H1 (cell line): ENCODE results near the gene MRI1. TPM values are rescaled to one million over a fixed set of nuclear protein-coding genes. Genes with fewer than 3 reads are reported as not detected.

ENCODE experiments used
- CTCF ChIA-PET: fragments of 300-600 bp; sonication (Branson Sonifier 250); formaldehyde crosslinking; loops from one replicate; lab custom pipeline; 2021; ENCODE audit not compliant: partially characterized antibody; lab: Charles Lee
- POLR2A ChIA-PET: fragments of 300-600 bp; sonication (Branson Sonifier 250); formaldehyde crosslinking; loops from one replicate; lab custom pipeline; 2021; ENCODE audit warnings: inconsistent platforms; ENCODE audit not compliant: partially characterized antibody; lab: Charles Lee
- DNase-seq, 2 experiments: peaks; one replicate each; pipeline versions ENCODE4 v3.0.0 to v3.0.0-alpha.2; 2010 to 2022; ENCODE audit warnings: low spot score in 2 of 2, low read depth in 1 of 2, mixed read lengths in 1 of 2
- FAIRE-seq: peaks from 2 replicates; lab custom pipeline; 2011; peaks lifted over from hg19 to GRCh38; lab: Jason Lieb, UNC
- H2AFZ ChIP-seq: 2 replicates; pipeline ENCODE4 v1.8.1; 2012; ENCODE audit warnings: low read length, inconsistent platforms
- H2AK5ac ChIP-seq: 2 replicates; pipeline ENCODE4 v1.6.1; 2013; ENCODE audit warnings: low read depth, low read length
- H2BK120ac ChIP-seq: replicated peaks from 2 replicates; pipeline ENCODE3; 2013; ENCODE audit warnings: low read depth, low read length, inconsistent platforms
- H2BK12ac ChIP-seq: 2 replicates; pipeline ENCODE4 v1.6.1; 2013; ENCODE audit warnings: low read depth, low read length
- H2BK15ac ChIP-seq: 2 replicates; pipeline ENCODE4 v1.6.1; 2013; ENCODE audit warnings: low read length
- H2BK20ac ChIP-seq: 2 replicates; pipeline ENCODE4 v1.6.1; 2013; ENCODE audit warnings: low read length
- H2BK5ac ChIP-seq: 2 replicates; pipeline ENCODE4 v1.6.1; 2013; ENCODE audit warnings: low read depth, low read length
- H3K14ac ChIP-seq: 2 replicates; pipeline ENCODE4 v1.6.1; 2013; ENCODE audit warnings: inconsistent platforms; ENCODE audit not compliant: insufficient read length
- H3K18ac ChIP-seq: 2 replicates; pipeline ENCODE4 v1.6.1; 2013; ENCODE audit warnings: low read length; ENCODE audit errors: extremely low read depth
- H3K23ac ChIP-seq: 2 replicates; pipeline ENCODE4 v1.6.1; 2013; ENCODE audit warnings: inconsistent platforms; ENCODE audit not compliant: insufficient read length
- H3K23me2 ChIP-seq: 2 replicates; pipeline ENCODE4 v1.6.1; 2013; ENCODE audit warnings: low read depth, low read length
- H3K27ac ChIP-seq: 2 replicates; pipeline ENCODE4 v1.6.1; 2011; ENCODE audit warnings: low read depth, low read length, inconsistent platforms
- H3K27me3 ChIP-seq, 4 experiments: replicated peaks in 1 of 4; 1 replicate in 1 of 4; 2 replicates in 3 of 4; pipeline versions ENCODE4 v1.6.1 to v1.8.1; 2011 to 2013; ENCODE audit warnings: low read length in 3 of 4, mild to moderate bottlenecking in 3 of 4, inconsistent platforms in 2 of 4, mixed read lengths in 2 of 4, moderate library complexity in 1 of 4; ENCODE audit not compliant: control insufficient read depth in 3 of 4, insufficient read depth in 3 of 4; ENCODE audit errors: extremely low read depth in 1 of 4
- H3K36me3 ChIP-seq, 4 experiments: 2 replicates each; pipeline versions ENCODE4 v1.6.1 to v1.8.1; 2011 to 2013; ENCODE audit warnings: mild to moderate bottlenecking in 4 of 4, low read length in 3 of 4, moderate library complexity in 2 of 4, control low read depth in 1 of 4, inconsistent platforms in 1 of 4; ENCODE audit not compliant: insufficient read depth in 4 of 4, control insufficient read depth in 2 of 4
- H3K4ac ChIP-seq: replicated peaks from 2 replicates; pipeline ENCODE3; 2013; ENCODE audit warnings: low read length, low read depth, mixed read lengths, inconsistent platforms; ENCODE audit not compliant: insufficient read length
- H3K4me1 ChIP-seq, 4 experiments: replicated peaks in 1 of 4; 1 replicate in 1 of 4; 2 replicates in 3 of 4; pipeline versions ENCODE4 v1.6.1 to v1.8.1; 2011 to 2013; ENCODE audit warnings: low read length in 3 of 4, inconsistent platforms in 2 of 4, mixed read lengths in 1 of 4; ENCODE audit not compliant: insufficient read depth in 4 of 4, control insufficient read depth in 3 of 4
- H3K4me2 ChIP-seq, 2 experiments: 2 replicates each; pipeline versions ENCODE4 v1.6.1 to v1.8.1; 2011 to 2013; ENCODE audit warnings: low read depth in 2 of 2, low read length in 2 of 2, control low read depth in 1 of 2, inconsistent platforms in 1 of 2, mild to moderate bottlenecking in 1 of 2; ENCODE audit not compliant: insufficient read depth in 1 of 2
- H3K4me3 ChIP-seq, 4 experiments: fragments of 200-600, 300-600 bp in 1 of 4; sonication (generic), shearing (Covaris generic), sonication (Bioruptor Twin) in 1 of 4; 2 replicates each; pipeline versions ENCODE4 v1.5.1 to v1.8.1; 2011 to 2016; ENCODE audit warnings: low read length in 4 of 4, low read depth in 3 of 4, control low read depth in 2 of 4, inconsistent platforms in 2 of 4, mild to moderate bottlenecking in 2 of 4, mixed read lengths in 1 of 4, moderate library complexity in 1 of 4; ENCODE audit not compliant: insufficient read depth in 2 of 4; ENCODE audit errors: extremely low read depth in 1 of 4
- H3K56ac ChIP-seq: replicated peaks from 2 replicates; pipeline ENCODE3; 2013; ENCODE audit warnings: low read depth, mild to moderate bottlenecking, mixed read lengths, low read length, inconsistent platforms; ENCODE audit not compliant: insufficient read length
- H3K79me1 ChIP-seq: 2 replicates; pipeline ENCODE4 v1.6.1; 2013; ENCODE audit warnings: low read depth, low read length, control low read depth
- H3K79me2 ChIP-seq, 2 experiments: 2 replicates each; pipeline versions ENCODE4 v1.6.1 to v1.8.1; 2012 to 2013; ENCODE audit warnings: low read length in 2 of 2, mild to moderate bottlenecking in 2 of 2, inconsistent platforms in 1 of 2; ENCODE audit not compliant: insufficient read depth in 2 of 2, control insufficient read depth in 1 of 2
- H3K9ac ChIP-seq, 4 experiments: replicated peaks in 1 of 4; 1 replicate in 1 of 4; 2 replicates in 3 of 4; pipeline versions ENCODE4 v1.6.1 to v1.8.1; 2011 to 2013; ENCODE audit warnings: low read depth in 3 of 4, low read length in 3 of 4, control low read depth in 2 of 4, mild to moderate bottlenecking in 2 of 4, moderate library complexity in 2 of 4, inconsistent platforms in 1 of 4; ENCODE audit errors: extremely low read depth in 1 of 4
- H3K9me3 ChIP-seq, 2 experiments: 2 replicates each; pipeline versions ENCODE4 v1.6.1 to v1.8.1; 2012 to 2013; ENCODE audit warnings: mild to moderate bottlenecking in 2 of 2, moderate library complexity in 2 of 2, control low read depth in 1 of 2, inconsistent platforms in 1 of 2, low read depth in 1 of 2, low read length in 1 of 2, mixed read lengths in 1 of 2; ENCODE audit not compliant: insufficient read depth in 2 of 2
- H4K20me1 ChIP-seq, 2 experiments: replicated peaks in 1 of 2; 2 replicates each; pipeline versions ENCODE3 to v1.8.1; 2011 to 2013; ENCODE audit warnings: inconsistent platforms in 2 of 2, low read length in 2 of 2, mild to moderate bottlenecking in 1 of 2; ENCODE audit not compliant: insufficient read depth in 2 of 2, control insufficient read depth in 1 of 2
- H4K5ac ChIP-seq: 2 replicates; pipeline ENCODE4 v1.6.1; 2013; ENCODE audit warnings: low read length, low read depth, mixed read lengths, inconsistent platforms; ENCODE audit not compliant: insufficient read length
- H4K8ac ChIP-seq: 2 replicates; pipeline ENCODE4 v1.8.0; 2013; ENCODE audit warnings: mild to moderate bottlenecking, moderate library complexity, low read length, inconsistent platforms; ENCODE audit not compliant: insufficient read depth; ENCODE audit errors: extremely low read depth
- H4K91ac ChIP-seq: replicated peaks from 2 replicates; pipeline ENCODE3; 2013; ENCODE audit warnings: low read length, mixed read lengths, inconsistent platforms; ENCODE audit not compliant: insufficient read length
- ASH2L ChIP-seq: fragments of 200-600, 300-600 bp; sonication (generic); IDR thresholded peaks from one replicate; pipeline ENCODE4 v1.7.1; 2017; ENCODE audit warnings: low read length
- BCL11A ChIP-seq, 2 experiments: IDR thresholded peaks; one replicate each; pipeline ENCODE4 v1.6.1; 2011; ENCODE audit warnings: low read depth in 2 of 2, low read length in 2 of 2, mild to moderate bottlenecking in 2 of 2
- BRCA1 ChIP-seq: IDR thresholded peaks from 2 replicates; pipeline ENCODE4 v1.6.1; 2012; ENCODE audit warnings: low read depth, low read length, improper control_type of control experiment
- CHD2 ChIP-seq: IDR thresholded peaks from 2 replicates; pipeline ENCODE4 v1.6.1; 2012; ENCODE audit warnings: low read length, improper control_type of control experiment
- JUN ChIP-seq: IDR thresholded peaks from 2 replicates; pipeline ENCODE4 v1.6.1; 2011; ENCODE audit warnings: low read depth, mild to moderate bottlenecking, improper control_type of control experiment, low read length
- JUND ChIP-seq: IDR thresholded peaks from 2 replicates; pipeline ENCODE4 v1.6.1; 2011; ENCODE audit warnings: mild to moderate bottlenecking, improper control_type of control experiment, low read length
- RFX5 ChIP-seq: IDR thresholded peaks from 2 replicates; pipeline ENCODE4 v1.6.1; 2011; ENCODE audit warnings: low read depth, low read length, improper control_type of control experiment, borderline replicate concordance
- SP1 ChIP-seq: IDR thresholded peaks from 2 replicates; pipeline ENCODE4 v1.6.1; 2011; ENCODE audit warnings: low read depth, low read length
- SUZ12 ChIP-seq: fragments of 200-600 bp; sonication (generic); IDR thresholded peaks from 2 replicates; pipeline ENCODE4 v1.6.1; 2012; ENCODE audit warnings: mild to moderate bottlenecking, inconsistent platforms, low read length, moderate library complexity, mixed read lengths
- TAF1 ChIP-seq: IDR thresholded peaks from 2 replicates; pipeline ENCODE4 v1.6.1; 2011; ENCODE audit warnings: mild to moderate bottlenecking, low read depth, low read length
- TAF7 ChIP-seq: optimal IDR thresholded peaks from 2 replicates; pipeline ENCODE3; 2011; ENCODE audit warnings: low read depth, mild to moderate bottlenecking, inconsistent platforms, low read length, moderate library complexity, borderline replicate concordance
- TBP ChIP-seq: IDR thresholded peaks from 2 replicates; pipeline ENCODE4 v1.6.1; 2011; ENCODE audit warnings: low read depth, low read length, improper control_type of control experiment
- WGBS, 2 experiments: shearing (Covaris generic) in 1 of 2; methylation state at CpG; one replicate each; pipeline versions ENCODE4 v1.1.6 to v1.1.7; 2013 to 2015; ENCODE audit warnings: low lambda C conversion rate in 2 of 2, mixed read lengths in 2 of 2, inconsistent platforms in 1 of 2, low coverage in 1 of 2, missing lambda C conversion rate in 1 of 2; ENCODE audit not compliant: insufficient replicate concordance in 2 of 2, insufficient coverage in 1 of 2, insufficient read length in 1 of 2; ENCODE audit errors: extremely low coverage in 1 of 2, missing lambda C conversion rate in 1 of 2; 5-methylcytosine and 5-hydroxymethylcytosine counted together
- polyA plus RNA-seq, 7 experiments: library from polyadenylated mRNA; depleted of rRNA in 3 of 7; stranded (reverse) in 5 of 7; unstranded in 2 of 7; fragments of >200 nt in 5 of 7; fragments of 200-250 nt in 2 of 7; gene quantifications; 1 replicate in 5 of 7; 2 replicates in 1 of 7; 4 replicates in 1 of 7; pipeline versions ENCODE4 v1.2.1 to v1.2.3, GENCODE V29; 2011 to 2013; ENCODE audit warnings: missing spikeins in 2 of 7, mixed read lengths in 2 of 7
- total RNA-seq: library from RNA; stranded (reverse); fragmentation: NEBNext Ultra II Directional; extraction: Animal tissue kit (Norgen Biotek cat#: 25700); gene quantifications from 2 replicates; pipeline ENCODE4 v1.2.1, GENCODE V29; 2021
- TF ChIP-seq, protein P1 (sequence below): IDR thresholded peaks from 2 replicates; pipeline ENCODE4 v1.6.1; 2012; ENCODE audit warnings: inconsistent platforms

The MRI1 gene
- total and polyA plus RNA-seq, 2 of the 8 experiments (the other 6 are each of a cell fraction or from before 2014, with no cell fraction given): 24.5 to 29.5 TPM

- CTCF ChIA-PET: interaction anchor here (0.6 to 1.8 kb wide), 4 partner anchors 29 to 72 kb away, joined by 3 to 4 read pairs (median 4); no protein-coding TSS in a partner anchor
- H3K36me3 ChIP-seq: no peaks in the 10 kb centered on the region
- H3K4me1 ChIP-seq: peaks cover 0 to 5% (median 4%) of the 10 kb centered on the region in 4 experiments; a peak in 3 of 7 replicates
- no peak overlapping the region for H2BK15ac ChIP-seq
- no peak overlapping the region for H2AK5ac ChIP-seq
- no peaks in the 10 kb centered on the region for H3K27me3 ChIP-seq
- no peak overlapping the region for H2BK20ac ChIP-seq
- H4K20me1 ChIP-seq: no peaks in the 10 kb centered on the region
- no peak overlapping the region for H3K18ac ChIP-seq
- no peak overlapping the region for H2BK5ac ChIP-seq
- no peak overlapping the region for H3K4ac ChIP-seq
- no peaks in the 10 kb centered on the region for H3K23me2 ChIP-seq
- no peaks in the 10 kb centered on the region for H3K79me2 ChIP-seq
- no peak overlapping the region for H4K5ac ChIP-seq
- no peak overlapping the region for H3K56ac ChIP-seq
- no peak for DNase-seq
- H4K8ac ChIP-seq: no peak overlapping the region
- no peak overlapping the region for H3K9ac ChIP-seq
- FAIRE-seq: no peak
- no peak overlapping the region for H2BK12ac ChIP-seq
- 95% methylated on average over 8 of the region's 8 CpGs; no CpG with 5 or more reads in 1 of the 2 experiments for WGBS, 2 experiments
- H3K27ac ChIP-seq: no peak overlapping the region
- no peaks in the 10 kb centered on the region for H3K79me1 ChIP-seq
- no peak overlapping the region for H3K14ac ChIP-seq
- POLR2A ChIA-PET: interaction anchor here (0.9 kb wide), 1 partner anchor 22 kb away, joined by 3 read pairs; no protein-coding TSS in a partner anchor
- no peak overlapping the region for H3K23ac ChIP-seq
- no peak overlapping the region for H2AFZ ChIP-seq
- H3K9me3 ChIP-seq: no peaks in the 10 kb centered on the region
- no peak overlapping the region for H3K4me3 ChIP-seq
- no peak overlapping the region for H2BK120ac ChIP-seq
- H4K91ac ChIP-seq: no peak overlapping the region
- H3K4me2 ChIP-seq: no peak overlapping the region
- TF ChIP-seq ASH2L (no peak), RFX5 (no peak), TBP (no peak), TAF7 (no peak), CHD2 (no peak), BRCA1 (no peak), SUZ12 (no peak), TAF1 (no peak), JUN (no peak), BCL11A (IDR thresholded peaks at IDR 0.05; ENCODE audit: low read depth in 2 of 2, low read length in 2 of 2) (no peak), JUND (no peak), SP1 (no peak)
- TF ChIP-seq, protein P1, sequence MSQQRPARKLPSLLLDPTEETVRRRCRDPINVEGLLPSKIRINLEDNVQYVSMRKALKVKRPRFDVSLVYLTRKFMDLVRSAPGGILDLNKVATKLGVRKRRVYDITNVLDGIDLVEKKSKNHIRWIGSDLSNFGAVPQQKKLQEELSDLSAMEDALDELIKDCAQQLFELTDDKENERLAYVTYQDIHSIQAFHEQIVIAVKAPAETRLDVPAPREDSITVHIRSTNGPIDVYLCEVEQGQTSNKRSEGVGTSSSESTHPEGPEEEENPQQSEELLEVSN: no peak
These were observed 26.0 kb downstream of the MRI1 start for GRCh38 chr19:13790354-13790753.
